HG03457 (cell line): Measurements from ENCODE around the gene CEPT1.

Source experiments
- ATAC-seq: cut with Tn5 transposase; IDR thresholded peaks from one replicate; pipeline ENCODE4 v1.9.1; 2021; ENCODE audit warnings: moderate number of reproducible peaks; ENCODE audit not compliant: unreplicated experiment

The CEPT1 gene

DNA sequence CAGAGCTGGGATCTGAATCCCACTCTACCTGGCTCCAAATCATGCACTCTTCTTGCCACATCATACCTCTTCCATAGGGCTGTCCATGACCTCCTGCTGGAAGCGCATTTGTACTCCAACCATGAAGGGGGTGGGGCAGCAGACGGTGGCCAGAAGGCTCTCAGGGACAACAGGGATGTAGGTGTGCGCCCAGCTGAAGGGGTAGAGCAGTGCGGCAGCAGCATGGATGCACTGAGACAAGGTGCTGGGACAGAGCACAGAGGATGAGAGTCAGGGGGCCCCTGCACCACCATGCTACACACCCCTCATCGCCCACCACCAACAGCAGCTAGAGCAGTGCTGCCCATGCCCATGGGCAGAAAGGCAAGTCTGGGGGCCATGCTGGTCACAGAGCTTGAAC lies 52.1 kb downstream of the CEPT1 start:
- no peak for ATAC-seq

DNA sequence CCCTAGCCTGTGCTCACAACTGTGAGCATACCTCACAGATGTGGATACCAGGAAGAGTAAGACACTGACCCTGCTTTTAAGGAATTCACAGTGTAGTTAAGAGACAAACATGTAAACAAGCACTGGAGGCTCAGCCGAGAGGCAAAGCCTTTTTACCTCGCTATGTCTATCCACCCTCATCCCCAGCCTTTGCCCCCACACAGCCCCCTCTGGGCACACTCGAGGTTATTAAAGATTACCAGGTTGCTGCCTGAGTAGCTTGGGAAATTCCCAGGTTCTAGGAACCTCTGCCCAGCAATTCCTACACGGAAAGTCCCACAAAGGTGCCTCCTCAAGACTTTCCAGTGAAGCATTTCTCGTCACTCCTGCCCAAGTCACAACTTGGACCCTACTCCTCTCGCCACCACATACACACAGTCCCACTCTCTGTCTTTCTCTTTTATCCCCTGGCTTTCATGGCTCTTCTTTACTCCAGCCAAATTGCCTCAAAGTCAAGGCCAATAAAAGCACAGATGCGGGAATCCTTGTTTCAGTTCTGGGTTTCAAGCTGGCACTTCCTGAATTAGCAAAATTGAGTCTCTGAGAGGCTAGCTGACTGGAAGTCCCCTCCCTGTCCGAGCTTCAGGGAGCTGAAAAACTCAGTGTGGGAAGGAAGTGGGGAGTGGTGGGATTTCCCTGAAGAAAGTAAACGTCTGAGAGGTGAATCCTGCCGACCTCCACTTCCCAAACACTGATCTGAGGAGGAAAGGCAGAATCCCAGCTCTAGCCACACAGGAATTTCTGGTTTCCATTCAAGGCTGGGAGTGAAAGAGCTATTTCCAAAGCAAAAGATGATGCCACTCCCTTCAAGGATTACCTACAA lies 52.9 kb downstream of the CEPT1 start:
- no peak for ATAC-seq

DNA sequence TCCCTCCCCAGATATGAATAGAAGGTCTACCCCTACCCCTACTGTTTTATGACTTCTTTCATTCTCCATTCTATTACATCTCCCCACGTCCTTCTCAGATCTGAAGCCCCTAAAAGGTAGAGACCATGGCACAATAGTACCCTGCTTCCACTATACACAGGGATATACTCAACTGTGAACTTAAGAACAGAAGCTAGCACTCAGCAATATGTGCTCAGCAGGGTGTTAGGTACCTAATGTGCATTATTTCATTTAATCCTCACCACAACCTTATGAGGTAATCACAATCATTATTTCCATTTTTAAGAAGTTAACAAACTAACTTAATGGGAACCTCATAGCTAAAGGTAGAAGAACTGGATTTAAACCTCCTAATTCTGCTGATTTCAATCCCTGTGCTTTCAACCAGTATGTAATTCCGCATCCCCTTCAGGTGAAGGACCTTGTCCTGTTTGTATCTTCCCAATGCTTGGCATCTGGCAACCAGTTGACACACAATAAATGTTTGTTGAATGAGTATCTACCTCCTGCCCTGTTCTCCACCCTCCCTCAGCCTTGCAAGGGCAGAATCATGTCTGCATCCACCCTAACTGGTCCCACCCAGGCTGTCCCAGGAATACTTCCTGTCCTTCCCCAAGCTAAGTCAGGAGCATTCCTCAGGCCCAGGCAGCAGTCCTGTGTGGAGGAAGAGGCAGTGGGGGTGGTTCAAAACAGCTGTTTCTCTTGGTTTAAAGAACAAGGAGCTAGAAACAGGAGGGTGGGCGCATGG lies 53.9 kb downstream of the CEPT1 start:
- ATAC-seq: no peak

DNA sequence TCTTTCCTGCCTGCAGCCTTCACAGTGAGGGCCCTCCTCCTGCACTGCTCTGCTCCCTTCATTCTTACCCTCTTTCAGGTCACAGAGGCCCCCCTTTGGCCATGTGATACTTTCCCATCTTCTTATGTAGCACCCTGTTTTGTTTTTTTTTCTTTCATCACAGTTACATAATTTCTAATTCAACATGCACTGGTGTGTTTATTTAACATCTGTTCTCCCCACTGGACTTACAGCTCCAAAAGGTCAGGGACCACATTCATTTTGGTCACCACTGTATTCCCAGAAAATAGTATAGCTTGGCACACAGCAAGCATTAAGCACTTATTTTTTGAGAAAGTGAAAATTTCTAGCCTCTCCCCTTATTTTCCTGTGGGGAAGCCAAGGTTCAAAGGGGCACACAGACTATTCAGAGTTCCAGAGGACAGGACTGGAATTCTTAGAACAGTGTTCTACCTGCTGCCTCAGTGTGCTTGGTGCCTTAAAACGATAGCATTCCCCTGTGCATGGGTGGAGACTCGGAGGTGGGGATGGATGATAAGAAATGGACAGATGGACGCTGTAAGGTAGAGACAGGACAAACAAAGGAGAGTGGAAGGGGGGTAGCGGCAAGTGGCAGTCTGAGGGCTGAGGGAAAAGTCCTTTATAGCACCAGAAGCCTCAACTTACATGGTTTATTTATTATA lies 55.1 kb downstream of the CEPT1 start:
- no peak for ATAC-seq

DNA sequence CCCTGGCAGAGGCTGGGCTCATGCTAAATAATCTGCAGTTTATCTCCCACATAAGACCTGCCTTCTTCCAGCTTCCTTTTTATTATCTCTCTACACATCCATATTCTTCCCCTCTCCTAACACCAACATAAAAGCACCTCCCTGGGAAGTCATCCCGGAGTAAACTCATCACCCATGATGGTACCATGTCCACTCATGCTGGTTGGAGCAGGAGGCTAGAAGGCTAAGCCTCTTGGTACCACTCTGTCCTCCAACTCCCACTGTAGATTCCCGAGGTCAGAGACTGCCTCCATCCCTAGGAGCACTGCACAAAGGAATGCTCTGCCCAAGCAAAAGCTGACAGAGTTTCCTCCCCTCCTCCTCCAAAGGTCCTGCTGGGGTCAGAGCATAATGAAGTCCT lies 56.2 kb downstream of the CEPT1 start:
- no peak for ATAC-seq

DNA sequence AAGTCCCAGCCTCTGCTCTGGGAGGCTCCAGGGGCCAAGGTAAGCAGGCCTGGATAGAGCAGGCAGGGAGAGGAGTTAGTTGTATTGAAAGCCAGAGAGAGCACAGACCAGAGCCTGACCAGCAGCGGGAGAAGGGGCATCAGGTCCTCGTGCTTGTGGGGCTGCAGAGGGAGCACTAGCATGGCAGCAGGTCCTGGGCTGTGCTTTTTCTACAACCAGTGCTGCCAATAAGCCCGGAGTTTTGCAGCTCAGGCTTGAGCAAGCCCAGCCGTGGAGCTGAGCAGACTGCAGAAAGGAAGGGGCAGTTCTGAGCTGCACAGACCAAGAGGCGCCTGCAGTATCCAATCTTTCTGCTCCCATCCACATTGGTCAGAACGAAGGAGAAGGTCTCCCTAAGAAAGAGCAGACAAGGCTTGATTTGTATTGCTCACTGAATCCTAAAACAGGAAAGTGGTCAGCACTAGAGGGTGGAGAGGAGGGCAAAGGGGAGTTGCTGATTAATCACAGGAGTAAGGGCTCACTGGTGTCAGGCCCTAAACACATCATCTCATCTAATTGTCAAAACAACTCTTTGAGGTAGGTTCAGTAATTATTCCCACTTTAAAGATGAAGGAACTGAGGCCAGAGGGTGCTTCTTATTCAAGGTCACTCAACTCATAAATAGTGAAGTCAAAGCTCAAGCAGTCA lies 57.7 kb downstream of the CEPT1 start:
- ATAC-seq: no peak

DNA sequence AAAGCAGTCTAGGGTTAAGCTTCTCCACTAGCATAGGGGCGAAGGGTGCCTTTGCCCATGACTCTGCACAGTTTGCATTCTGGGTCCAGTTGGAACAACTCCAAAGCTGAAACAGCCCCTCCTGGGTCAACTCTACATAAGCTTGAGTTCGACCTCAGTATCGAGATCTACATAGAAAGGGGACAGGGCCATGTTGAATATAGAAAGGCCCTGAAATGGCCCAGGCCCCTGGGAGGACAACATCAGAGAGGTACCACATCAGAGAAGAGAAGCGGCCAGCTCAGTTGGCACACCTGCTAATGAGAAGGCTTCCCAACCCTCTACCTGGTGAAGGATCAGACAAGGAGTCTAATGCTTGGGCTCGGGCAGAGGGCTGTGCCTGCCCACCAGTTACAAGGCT lies 58.8 kb downstream of the CEPT1 start:
- ATAC-seq: no peak

DNA sequence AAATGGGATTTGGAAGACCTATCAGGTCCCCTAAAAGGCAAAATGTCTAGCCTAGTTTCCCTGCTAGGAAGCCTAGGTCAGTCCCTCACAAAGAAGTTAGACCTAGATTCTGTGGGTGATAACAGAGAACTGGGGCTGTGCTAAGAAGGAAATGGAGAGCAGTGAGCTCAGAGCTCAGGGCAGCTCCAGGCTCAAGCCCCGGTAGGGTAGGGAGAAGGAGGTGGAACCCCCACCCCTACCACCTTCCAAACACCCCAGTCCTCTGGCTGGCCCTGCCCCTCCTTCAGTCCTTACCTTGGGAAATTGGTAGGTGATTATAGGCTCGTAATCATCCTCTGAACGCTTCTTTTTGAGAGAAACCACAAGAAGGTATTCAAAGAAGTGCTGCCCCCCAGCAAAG lies 59.3 kb downstream of the CEPT1 start:
- ATAC-seq: no peak

DNA sequence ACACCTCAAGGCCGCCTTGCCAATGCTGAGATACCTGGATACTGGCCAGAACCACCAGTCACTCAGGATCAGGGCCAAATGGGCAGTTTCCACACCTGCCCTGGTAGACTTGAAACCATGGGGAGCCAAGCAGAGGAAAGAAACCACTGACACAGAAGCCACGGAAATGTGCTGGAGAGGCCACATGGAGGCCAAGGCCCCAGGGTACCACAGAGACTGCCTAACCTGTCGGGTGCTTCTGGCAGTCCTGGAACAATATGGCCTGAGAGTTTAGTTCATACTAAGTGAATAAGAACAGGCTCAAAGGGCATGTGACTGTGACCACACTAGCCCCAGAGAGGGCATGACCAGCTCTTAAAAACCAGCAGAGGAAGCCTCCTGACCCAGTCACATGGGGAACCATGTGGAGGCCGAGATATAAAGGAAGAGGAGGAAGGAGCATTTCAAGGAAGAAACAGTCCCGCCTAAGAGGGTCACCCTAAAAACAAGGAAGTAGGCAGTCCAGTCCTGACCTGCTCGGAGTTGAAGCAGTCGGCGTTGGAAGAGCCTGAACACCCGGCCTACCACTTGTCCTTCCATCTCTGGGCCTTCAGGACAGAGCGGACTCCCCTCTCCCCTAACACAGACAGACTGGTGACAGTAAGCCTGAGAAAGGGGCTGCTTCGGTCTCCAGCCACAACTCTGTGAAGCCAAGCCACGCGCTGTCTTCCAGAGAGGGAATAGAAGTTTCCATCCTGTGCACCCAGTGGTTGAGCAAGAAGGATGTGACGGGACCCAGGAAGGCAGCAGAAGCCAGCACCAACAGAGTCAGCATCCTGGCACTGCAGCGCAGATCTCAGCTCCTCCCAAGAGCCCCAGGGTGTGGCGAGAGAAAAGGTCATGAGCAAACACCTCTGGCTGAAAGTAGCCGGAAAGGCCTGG lies 60.1 kb downstream of the CEPT1 start, which contains the start of gene DENND2D:
Gene DENND2D, minus strand, starts transcription at position 766 of the 921 bp plus-strand sequence. Its CDS starts 187 bp downstream, at position 579.
- no peak for ATAC-seq

DNA sequence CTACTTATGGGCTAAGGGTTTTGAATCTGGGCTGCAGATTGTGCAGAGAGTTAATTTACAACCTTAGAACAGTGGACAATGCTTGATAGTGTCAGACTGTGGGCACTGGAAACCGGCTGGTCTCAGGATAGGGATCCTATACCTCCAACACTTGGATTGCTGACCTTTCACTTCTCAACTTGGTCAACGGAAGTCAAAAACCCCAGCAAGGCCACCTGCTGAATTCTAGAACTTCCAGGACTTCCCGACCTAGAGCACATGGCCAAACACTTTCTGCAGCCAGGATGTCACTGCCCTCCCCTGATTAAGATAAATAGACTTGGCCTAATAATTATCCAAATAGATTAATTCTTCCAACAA lies 60.8 kb downstream of the CEPT1 start:
- ATAC-seq: no peak

DNA sequence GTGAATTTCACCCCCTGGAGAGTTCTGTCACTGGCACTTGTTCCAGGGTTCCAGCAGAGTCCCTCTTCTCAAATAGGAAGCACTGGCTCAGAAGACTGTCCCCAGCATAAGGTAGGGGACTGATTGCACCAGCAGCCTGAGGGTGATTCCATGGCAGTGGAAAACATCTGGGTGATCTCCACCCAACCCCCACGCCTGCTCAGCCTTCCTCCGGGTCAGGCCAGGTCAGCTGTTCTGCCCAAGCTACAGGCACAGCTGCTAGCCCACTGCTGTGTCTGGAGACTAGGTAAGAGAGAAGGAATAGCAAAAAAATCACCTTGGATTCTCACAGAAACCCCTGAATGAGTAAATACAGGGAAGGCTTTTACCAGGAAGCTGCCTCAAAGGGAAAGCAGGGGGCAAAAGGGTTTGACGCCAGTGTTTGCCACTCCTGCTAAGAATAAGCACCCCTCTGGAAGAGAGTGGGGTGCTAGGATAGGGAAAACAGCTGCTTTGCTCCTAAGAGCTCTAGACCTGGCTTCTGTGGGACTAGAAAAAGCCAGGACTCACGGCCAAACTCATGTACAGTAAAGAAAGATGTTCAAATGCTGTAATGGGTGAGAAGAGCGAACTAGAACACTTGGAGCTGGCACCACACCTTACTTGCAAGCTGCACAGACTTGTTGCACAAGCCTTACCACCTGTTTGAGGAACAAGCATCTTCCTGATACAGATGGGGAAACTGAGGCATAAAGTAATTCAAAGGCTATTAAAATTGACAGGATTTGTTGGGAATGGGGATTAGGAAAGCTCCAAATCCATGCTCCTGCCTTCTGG lies 61.5 kb downstream of the CEPT1 start:
- no peak for ATAC-seq

DNA sequence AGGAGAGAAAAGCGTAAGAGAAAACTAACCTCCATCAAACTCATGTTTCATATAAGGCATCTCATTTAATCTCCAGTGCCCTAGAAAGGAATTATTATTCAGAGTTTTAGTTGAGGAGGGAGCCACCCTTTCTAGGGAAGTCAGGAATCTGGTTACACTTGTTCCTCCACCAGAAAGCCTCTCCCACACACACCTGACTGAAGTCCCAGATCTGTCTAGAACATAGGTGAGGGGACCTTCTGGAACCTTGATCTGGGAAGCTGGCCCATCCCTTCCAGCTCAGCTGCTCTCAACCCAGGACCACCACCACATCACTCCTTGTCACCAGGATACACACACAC lies 62.3 kb downstream of the CEPT1 start:
- ATAC-seq: no peak

DNA sequence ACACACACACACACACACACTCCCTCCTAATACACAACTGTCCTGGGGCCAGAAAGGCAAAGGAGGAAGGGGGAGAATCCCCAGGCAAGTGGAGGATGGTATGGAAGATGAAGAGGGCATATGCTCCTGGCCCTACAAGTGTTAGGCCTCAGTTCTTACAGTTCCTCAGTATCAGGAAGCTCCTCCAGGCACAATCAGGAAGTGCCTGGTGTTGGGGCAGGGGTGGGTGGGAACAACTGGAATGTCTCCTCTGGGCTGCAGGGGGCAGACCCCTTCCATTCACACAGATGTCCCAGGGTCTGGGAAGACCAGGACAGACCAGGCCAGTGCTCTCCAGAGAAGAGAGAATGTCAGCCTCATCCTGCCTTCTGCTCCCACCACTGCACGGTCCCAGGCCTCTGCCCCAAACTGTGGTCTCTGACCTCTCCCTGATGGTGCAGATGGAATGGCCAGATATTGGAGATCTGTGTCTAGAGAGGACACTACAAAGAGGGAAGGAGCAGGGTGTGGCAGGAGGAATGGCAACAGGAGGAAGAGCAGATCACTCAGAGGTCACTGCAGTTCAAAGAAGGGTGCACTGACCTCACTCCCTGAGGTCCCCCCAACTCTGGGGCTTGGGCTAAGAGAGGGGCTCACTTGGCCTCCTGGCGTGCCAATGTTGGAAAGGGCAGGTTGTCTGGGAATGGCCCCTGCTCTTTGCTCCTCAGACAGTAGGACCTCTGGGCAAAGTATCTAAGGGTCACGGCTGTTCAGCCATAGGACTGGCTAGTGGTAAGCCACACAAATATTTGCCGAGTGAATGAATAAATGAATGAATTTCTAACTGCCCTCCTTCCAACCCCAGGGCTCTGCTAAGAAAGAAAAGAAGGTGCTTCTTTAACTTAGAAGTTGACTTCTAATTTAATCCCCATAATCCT lies 62.9 kb downstream of the CEPT1 start:
- no peak for ATAC-seq

DNA sequence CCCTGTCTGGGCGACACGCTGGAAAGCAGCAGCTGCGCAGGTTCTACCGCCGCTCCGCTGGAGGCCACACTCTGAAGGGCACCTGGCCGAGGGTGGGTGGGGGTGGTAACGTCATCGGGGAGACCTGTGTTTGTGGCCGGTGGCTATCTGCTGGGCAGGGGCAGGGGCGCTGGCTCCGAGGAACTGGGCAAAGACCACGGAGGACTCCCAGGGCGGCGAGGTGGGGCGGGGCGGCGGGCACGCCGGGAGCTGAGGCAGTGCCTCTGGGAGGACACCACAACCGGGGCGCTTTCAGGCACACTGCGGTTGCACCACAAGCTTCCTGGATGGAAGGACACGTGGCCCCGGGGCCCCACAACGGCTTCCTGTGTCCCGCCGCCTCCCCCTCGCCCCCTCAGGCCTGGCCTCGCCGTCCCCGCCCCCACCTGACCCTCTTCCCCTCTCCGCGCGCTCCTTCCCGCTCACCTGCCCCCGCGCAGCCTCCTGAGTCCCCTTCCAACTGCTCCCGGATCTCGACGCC lies 63.7 kb downstream of the CEPT1 start:
- ATAC-seq: peak; percentile 34

DNA sequence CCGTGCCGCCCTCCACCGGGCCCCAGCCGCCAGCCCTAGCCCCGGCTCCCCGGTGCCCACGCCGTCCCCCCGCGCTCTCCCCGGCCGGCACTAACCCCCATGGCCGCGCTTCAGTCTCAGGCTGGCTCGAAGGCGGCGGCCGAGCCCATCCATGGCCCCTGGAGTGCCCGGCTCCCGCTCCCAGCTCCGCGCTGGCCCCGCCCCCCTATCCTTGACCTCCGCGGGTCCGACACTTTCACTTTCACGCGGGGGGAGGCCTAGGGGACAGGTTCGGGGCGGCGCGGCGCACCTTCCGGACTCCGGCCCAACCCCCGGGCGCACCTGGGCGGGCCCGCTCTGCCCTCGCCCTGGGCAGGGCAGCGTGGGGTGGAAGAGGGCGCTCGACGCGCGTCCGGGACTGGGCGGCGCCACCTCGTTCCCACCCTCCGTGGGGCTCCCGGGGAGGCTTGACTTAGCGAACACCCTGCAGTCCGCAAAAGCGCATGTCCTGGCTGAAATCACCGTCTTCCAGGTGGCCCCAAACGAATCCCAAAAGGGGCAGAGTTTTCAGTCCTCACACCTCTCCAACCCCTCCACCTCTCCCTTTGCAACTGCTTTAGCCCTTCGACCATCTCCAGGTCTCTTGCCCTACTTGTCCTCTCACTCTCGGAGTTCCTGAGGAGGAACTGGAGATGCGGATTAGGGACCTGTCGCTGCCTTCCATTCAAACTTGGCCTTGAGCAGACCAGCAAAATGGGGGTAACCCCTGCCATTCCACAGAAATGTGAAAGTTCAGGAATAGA lies 64.4 kb downstream of the CEPT1 start:
- peak; percentile 63 for ATAC-seq

DNA sequence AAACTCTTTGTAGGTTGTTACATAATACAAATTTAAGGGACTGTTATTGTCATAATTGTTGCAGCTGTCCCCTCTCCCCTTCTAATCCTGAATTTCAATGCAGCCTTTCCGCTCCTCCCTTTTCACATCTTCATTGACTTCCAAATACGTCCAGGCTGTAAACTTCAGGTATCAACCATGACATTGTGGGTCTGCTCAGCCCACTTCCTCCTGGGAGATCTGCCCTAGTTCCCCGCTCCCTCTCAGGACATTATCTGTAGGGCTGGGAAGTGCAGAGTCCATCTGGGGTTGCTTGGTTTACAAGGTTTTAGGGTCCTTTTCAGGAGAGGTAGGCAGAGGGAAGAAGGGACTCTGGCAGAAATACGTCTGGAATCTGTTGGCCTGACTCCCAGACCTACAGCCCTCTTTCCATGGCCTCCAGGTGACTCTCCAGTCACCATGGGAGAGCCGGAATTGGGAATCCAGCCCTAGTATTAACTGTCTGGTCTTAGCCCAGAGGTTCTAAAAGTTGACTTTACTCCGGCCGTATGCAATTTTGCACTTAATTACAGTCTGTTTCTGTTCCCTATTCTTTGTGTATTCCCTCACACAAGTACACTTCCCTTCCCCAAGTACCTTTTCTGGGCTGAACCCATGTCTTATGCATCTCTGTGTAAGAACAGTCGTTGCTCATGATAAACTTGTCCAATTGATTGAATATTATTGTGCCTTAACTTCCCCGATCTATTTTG lies 65.1 kb downstream of the CEPT1 start:
- ATAC-seq: no peak

DNA sequence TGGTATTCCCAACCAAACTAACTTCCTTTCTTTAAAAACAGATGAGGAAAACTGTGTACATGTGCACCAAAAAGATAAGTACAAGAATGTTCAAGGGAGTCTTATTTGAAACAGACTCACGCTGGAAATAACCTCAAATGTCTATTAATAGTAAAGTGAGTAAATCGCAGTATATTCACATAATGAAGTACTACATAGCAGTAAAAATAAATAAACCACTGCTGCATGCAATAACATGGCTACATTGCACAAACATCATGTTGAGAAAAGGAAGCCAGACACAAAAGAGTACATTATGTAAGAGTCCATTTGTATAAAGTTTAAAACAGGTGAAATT lies 65.7 kb downstream of the CEPT1 start:
- no peak for ATAC-seq
